ENCODE results near the gene PPHLN1.

GRCh38 chr12:42373669-42374068 lies 47.7 kb downstream of the PPHLN1 start:
- TF ChIP-seq CTCF (IDR thresholded peaks at IDR 0.05): no peak
- no peak for TF ChIP-seq EZH2 (IDR thresholded peaks at IDR 0.05; ENCODE audit: borderline replicate concordance, insufficient read depth, low read depth, low read length, poor library complexity, severe bottlenecking)

Data from B cell (primary cell).